K562 (cell line): Measurements from ENCODE around the gene LACC1. TPM values are rescaled to one million over a fixed set of nuclear protein-coding genes. Genes with fewer than 3 reads are reported as not detected.

Experiments used
- ATAC-seq: fragments of 200-7000 bp; cut with Tn5 transposase; 3 replicates; pipeline ENCODE4 v1.9.1; 2020; ENCODE audit warnings: moderate library complexity
- BruUV-seq: library from RNA; stranded (reverse); fragments of 400-500 nt; replicated peaks from 2 replicates; lab custom pipeline; 2021; lab: Mats Ljungman, UMichigan
- CTCF ChIA-PET: fragments of 300-600 bp; formaldehyde crosslinking; extraction: SDS; loops from one replicate; lab custom pipeline; 2021; ENCODE audit warnings: low intra/inter-chr PET ratio; lab: Yijun Ruan, JAX
- POLR2A ChIA-PET: fragments of 300-600, 350-650 bp; sonication (Branson Sonifier 250); formaldehyde crosslinking; extraction: SDS; loops from one replicate; lab custom pipeline; 2021; ENCODE audit warnings: antibody characterized with exemption, inconsistent platforms; lab: Yijun Ruan, JAX
- DNase-seq, 4 experiments: peaks; one replicate each; pipeline versions ENCODE4 v3.0.0 to v3.0.0-alpha.2; 2011 to 2018; ENCODE audit warnings: low spot score in 3 of 4, mixed read lengths in 3 of 4; ENCODE audit errors: extremely low read depth in 1 of 4
- FAIRE-seq: peaks from 2 replicates; lab custom pipeline; 2011; peaks lifted over from hg19 to GRCh38; lab: Jason Lieb, UNC
- H2AFZ ChIP-seq: 2 replicates; pipeline ENCODE4 v1.6.0; 2011; ENCODE audit warnings: low read depth, low read length, control low read depth, inconsistent platforms
- H3K27ac ChIP-seq: fragments of 200-600 bp; 3 replicates; pipeline ENCODE4 v1.8.0; 2011; ENCODE audit warnings: low read depth, mild to moderate bottlenecking, control low read depth, inconsistent platforms, low read length, moderate library complexity, mixed read lengths; ENCODE audit errors: extremely low read depth
- H3K27me3 ChIP-seq, 2 experiments: fragments of 300-600 bp in 1 of 2; 2 replicates in 1 of 2; 3 replicates in 1 of 2; pipeline versions ENCODE4 v1.6.0 to v1.8.0; 2011; ENCODE audit warnings: inconsistent platforms in 2 of 2, low read length in 2 of 2, mild to moderate bottlenecking in 1 of 2, mixed read lengths in 1 of 2, moderate library complexity in 1 of 2; ENCODE audit not compliant: control insufficient read depth in 2 of 2, insufficient read depth in 2 of 2
- H3K36me3 ChIP-seq: fragments of 300-600 bp; 3 replicates; pipeline ENCODE4 v1.8.0; 2011; ENCODE audit warnings: mild to moderate bottlenecking, low read length, inconsistent platforms; ENCODE audit not compliant: control insufficient read depth, insufficient read depth
- H3K4me1 ChIP-seq, 2 experiments: fragments of 200-600 bp in 1 of 2; replicated peaks in 1 of 2; 2 replicates in 1 of 2; 3 replicates in 1 of 2; pipeline versions ENCODE4 v1.5.1 to v1.8.0; 2011; ENCODE audit warnings: inconsistent platforms in 2 of 2, low read length in 2 of 2, mild to moderate bottlenecking in 1 of 2, mixed read lengths in 1 of 2, moderate library complexity in 1 of 2; ENCODE audit not compliant: control insufficient read depth in 2 of 2, insufficient read depth in 2 of 2
- H3K4me2 ChIP-seq: 2 replicates; pipeline ENCODE4 v1.6.1; 2011; ENCODE audit warnings: low read length, control low read depth, inconsistent platforms, mixed read lengths; ENCODE audit not compliant: insufficient read depth
- H3K4me3 ChIP-seq: fragments of 200-600 bp; sonication (generic), shearing (Covaris generic); 2 replicates; pipeline ENCODE4 v1.5.1; 2016; ENCODE audit warnings: control low read depth, inconsistent platforms
- H3K79me2 ChIP-seq: fragments of 200-600 bp; 3 replicates; pipeline ENCODE4 v1.8.0; 2011; ENCODE audit warnings: low read length, inconsistent platforms; ENCODE audit not compliant: control insufficient read depth, insufficient read depth
- H3K9ac ChIP-seq, 2 experiments: 2 replicates each; pipeline versions ENCODE4 v1.6.0 to v1.6.1; 2011; ENCODE audit warnings: low read depth in 2 of 2, low read length in 2 of 2, control low read depth in 1 of 2, inconsistent platforms in 1 of 2, mild to moderate bottlenecking in 1 of 2, mixed read lengths in 1 of 2; ENCODE audit not compliant: insufficient read depth in 1 of 2
- H3K9me1 ChIP-seq: one replicate; pipeline ENCODE4 v1.6.0; 2011; ENCODE audit warnings: inconsistent platforms, mild to moderate bottlenecking, low read length, moderate library complexity; ENCODE audit not compliant: control insufficient read depth, insufficient read depth
- H3K9me3 ChIP-seq: replicated peaks from 2 replicates; pipeline ENCODE4 v1.5.1; 2011; ENCODE audit warnings: low read depth, low read length, inconsistent platforms; ENCODE audit not compliant: control insufficient read depth, insufficient read depth
- H4K20me1 ChIP-seq: replicated peaks from 2 replicates; pipeline ENCODE4 v1.6.1; 2011; ENCODE audit warnings: low read length, inconsistent platforms, mixed read lengths; ENCODE audit not compliant: control insufficient read depth, insufficient read depth
- AFF1 ChIP-seq, 2 experiments: fragments of 450-650 bp; IDR thresholded peaks; 2 replicates each; pipeline ENCODE4 v1.6.1; 2018; ENCODE audit warnings: mild to moderate bottlenecking in 2 of 2, low read depth in 1 of 2; ENCODE audit not compliant: partially characterized antibody in 2 of 2
- EGR1 ChIP-seq: fragments of 450-650 bp; conservative IDR thresholded peaks from 2 replicates; pipeline ENCODE4 v1.6.1; 2017; ENCODE audit warnings: mild to moderate bottlenecking
- FOXK2 ChIP-seq, 2 experiments: fragments of 450-650 bp; IDR thresholded peaks in 1 of 2; conservative IDR thresholded peaks in 1 of 2; 2 replicates each; pipeline ENCODE4 v1.6.1; 2016; ENCODE audit warnings: low read depth in 2 of 2, mild to moderate bottlenecking in 1 of 2
- GABPA ChIP-seq: fragments of 200-800 bp; sonication (Bioruptor generic); conservative IDR thresholded peaks from 2 replicates; pipeline ENCODE4 v1.6.1; 2016; ENCODE audit warnings: low read depth, missing genetic modification characterization, missing compliant biosample characterization
- GATA2 ChIP-seq: sonication (generic); formaldehyde crosslinking; IDR thresholded peaks from 2 replicates; pipeline ENCODE4 v1.4.0; 2020; ENCODE audit warnings: mild to moderate bottlenecking, missing genetic modification reagents
- HMG20A ChIP-seq: fragments of 450-650 bp; formaldehyde crosslinking; conservative IDR thresholded peaks from 2 replicates; pipeline ENCODE4 v1.4.0; 2020; ENCODE audit warnings: mild to moderate bottlenecking, mixed read lengths
- ID3 ChIP-seq, 2 experiments: fragments of 250-450 bp in 1 of 2; fragments of 450-650 bp in 1 of 2; sonication (Bioruptor Pico) in 1 of 2; IDR thresholded peaks; 2 replicates each; pipeline versions ENCODE4 v1.6.1 to v1.8.0; 2016 to 2021; ENCODE audit warnings: mild to moderate bottlenecking in 2 of 2, moderate library complexity in 2 of 2, missing compliant biosample characterization in 1 of 2, missing genetic modification characterization in 1 of 2
- MAFF ChIP-seq: IDR thresholded peaks from 2 replicates; pipeline ENCODE4 v1.6.1; 2012; ENCODE audit warnings: low read length, improper control_type of control experiment
- MBD2 ChIP-seq: sonication (generic); IDR thresholded peaks from 2 replicates; pipeline ENCODE4 v1.6.1; 2016; ENCODE audit warnings: low read depth, borderline replicate concordance
- SOX6 ChIP-seq: fragments of 450-650 bp; IDR thresholded peaks from 2 replicates; pipeline ENCODE4 v1.6.1; 2014; ENCODE audit warnings: mild to moderate bottlenecking
- TAL1 ChIP-seq: fragments of 450-650 bp; IDR thresholded peaks from 2 replicates; pipeline ENCODE4 v1.6.1; 2016; ENCODE audit warnings: mild to moderate bottlenecking
- ZBTB7A ChIP-seq: IDR thresholded peaks from 2 replicates; pipeline ENCODE4 v1.6.1; 2011; ENCODE audit warnings: low read depth, mild to moderate bottlenecking, low read length, moderate library complexity, borderline replicate concordance; ENCODE audit not compliant: control insufficient read depth
- ZFP91 ChIP-seq: sonication (generic); formaldehyde crosslinking; IDR thresholded peaks from 2 replicates; pipeline ENCODE4 v1.8.0; 2022; ENCODE audit warnings: mild to moderate bottlenecking, missing genetic modification reagents
- ZNF174 ChIP-seq: fragments of 250-450 bp; sonication (Bioruptor Pico); IDR thresholded peaks from 2 replicates; pipeline ENCODE4 v1.4.0; 2020; ENCODE audit warnings: mild to moderate bottlenecking
- ZNF282 ChIP-seq: sonication (generic); formaldehyde crosslinking; IDR thresholded peaks from 2 replicates; pipeline ENCODE4 v1.8.1; 2023; ENCODE audit warnings: missing genetic modification reagents
- ZNF384 ChIP-seq: IDR thresholded peaks from 2 replicates; pipeline ENCODE4 v1.6.1; 2012; ENCODE audit warnings: low read depth, low read length, improper control_type of control experiment
- ZNF551 ChIP-seq: fragments of 250-450 bp; sonication (Bioruptor Pico); IDR thresholded peaks from 2 replicates; pipeline ENCODE4 v1.5.0; 2021; ENCODE audit warnings: mild to moderate bottlenecking, moderate library complexity
- ZSCAN29 ChIP-seq: fragments of 450-650 bp; IDR thresholded peaks from 2 replicates; pipeline ENCODE4 v1.6.1; 2017
- WGBS: fragments of 100-300 bp; shearing (Covaris generic); methylation state at CpG from one replicate; pipeline ENCODE4 v1.1.6; 2016; ENCODE audit warnings: low coverage, mixed read lengths; ENCODE audit not compliant: insufficient coverage; ENCODE audit errors: missing lambda C conversion rate; 5-methylcytosine and 5-hydroxymethylcytosine counted together
- in situ Hi-C: fragments of 300-500 bp; cut with MboI; formaldehyde crosslinking; loops from 4 replicates; pipeline ENCODE4 v1.15.0; 2018; ENCODE audit warnings: inconsistent platforms, mixed read lengths
- intact Hi-C: fragments of 100-400 bp; cut with micrococcal nuclease; formaldehyde crosslinking; loops from 2 replicates; pipeline ENCODE4 v1.14.2; 2022
- polyA plus RNA-seq, 8 experiments: library from polyadenylated mRNA; depleted of rRNA in 4 of 8; stranded (reverse) in 5 of 8; unstranded in 3 of 8; fragments of >200 nt; fragmentation: Nextera tagmentation in 2 of 8; fragmentation: Illumina TruSeq in 1 of 8; extraction: Ambion mirVana in 2 of 8; extraction: Trizol in 1 of 8; gene quantifications; 2 replicates each; pipeline versions ENCODE4 v1.2.1 to v1.2.3, GENCODE V29; 2011 to 2014; ENCODE audit warnings: inconsistent platforms in 1 of 8, missing spikeins in 1 of 8
- total RNA-seq, 7 experiments: library from RNA; depleted of rRNA in 6 of 7; stranded (reverse); fragments of >200 nt in 6 of 7; fragmentation: Illumina TruSeq in 2 of 7; extraction: Trizol in 2 of 7; gene quantifications; 2 replicates each; pipeline versions ENCODE4 v1.2.1 to v1.2.3, GENCODE V29; 2011 to 2021; ENCODE audit warnings: low replicate concordance in 1 of 7

LACC1 gene
- total and polyA plus RNA-seq, 9 of the 15 experiments (the other 6 are each of a cell fraction or from before 2014, with no cell fraction given): 0.24 TPM; not detected in 8

- no peak for TF ChIP-seq ZFP91
- TF ChIP-seq MAFF: no peak
- TF ChIP-seq AFF1 (IDR thresholded peaks at IDR 0.05; ENCODE audit: low read depth in 1 of 2, partially characterized antibody in 2 of 2): no peak
- TF ChIP-seq, all 486 proteins: peak for 0
Observed at GRCh38 chr13:43911871-43912270, 32.2 kb downstream of the LACC1 start (continued).

GRCh38 chr13:43915451-43915850, 35.7 kb downstream of the LACC1 start:
- H3K9me1 ChIP-seq: no peaks in the 10 kb centered on the region
- H3K9ac ChIP-seq: no peak overlapping the region
- DNase-seq (no peak), FAIRE-seq (no peak), ATAC-seq (no peak)
- BruUV-seq: no TSS peak
- H3K4me1 ChIP-seq: no peaks in the 10 kb centered on the region
- H3K27ac ChIP-seq: no peak overlapping the region
- 0% methylated on average over 2 of the region's 6 CpGs for WGBS
- no peak overlapping the region for H3K4me3 ChIP-seq
- H2AFZ ChIP-seq: no peak overlapping the region
- no peaks in the 10 kb centered on the region for H3K79me2 ChIP-seq
- H3K27me3 ChIP-seq: no peaks in the 10 kb centered on the region; a peak in 1 of 5 replicates
- intact Hi-C loops: no loop called here
- POLR2A ChIA-PET: no interaction called here
- H3K4me2 ChIP-seq: no peak overlapping the region
- H4K20me1 ChIP-seq: no peaks in the 10 kb centered on the region
- H3K9me3 ChIP-seq: no peaks in the 10 kb centered on the region
- in situ Hi-C loops: loop anchor here (10.0 to 25.0 kb wide), 2 partner anchors 272 to 559 kb away; no protein-coding TSS in a partner anchor
- CTCF ChIA-PET: no interaction called here
- H3K36me3 ChIP-seq: no peaks in the 10 kb centered on the region
- TF ChIP-seq TAL1 (no peak), GABPA (tag) (no peak), ZNF282 (no peak), ZBTB7A (no peak), MBD2 (no peak), HMG20A (no peak), EGR1 (no peak), ZNF384 (no peak), ZSCAN29 (no peak), ZNF174 (CRISPR knock-in tag) (no peak), FOXK2 (conservative IDR thresholded peaks at IDR 0.05 in 1 of 2, IDR thresholded peaks at IDR 0.05 in 1 of 2; ENCODE audit: low read depth in 2 of 2) (no peak), GATA2 (no peak), ID3 (CRISPR knock-in tag; IDR thresholded peaks at IDR 0.05) (no peak), ID3 (tag; IDR thresholded peaks at IDR 0.05) (no peak), SOX6 (no peak), ZNF551 (CRISPR knock-in tag) (no peak)
